A549 (cell line): ENCODE results near the gene SLC35A5.

Experiments used
- CBX2 ChIP-seq: fragments of 200-600 bp; sonication (generic); IDR thresholded peaks from 2 replicates; pipeline ENCODE4 v1.6.1; 2016; ENCODE audit warnings: low read depth, mild to moderate bottlenecking, borderline replicate concordance
- CEBPB ChIP-seq, 2 experiments: fragments of >200 bp in 1 of 2; sonication (Bioruptor Twin) in 1 of 2; formaldehyde crosslinking in 1 of 2; IDR thresholded peaks; 2 replicates each; pipeline ENCODE4 v1.6.1; 2012 to 2016
- POLR2A ChIP-seq: IDR thresholded peaks from 2 replicates; pipeline ENCODE4 v1.6.1; 2012; ENCODE audit warnings: mild to moderate bottlenecking, low read length
- RNF2 ChIP-seq: fragments of 200-600 bp; sonication (generic); IDR thresholded peaks from 2 replicates; pipeline ENCODE4 v1.6.1; 2016; ENCODE audit warnings: low read depth, mild to moderate bottlenecking, antibody characterized with exemption, moderate library complexity, borderline replicate concordance
- TF ChIP-seq, protein P1 (sequence below): fragments of >200 bp; sonication (Bioruptor Twin); formaldehyde crosslinking; IDR thresholded peaks from 3 replicates; pipeline ENCODE4 v1.5.1; 2016
- TF ChIP-seq, protein P2 (sequence below): fragments of 450-650 bp; IDR thresholded peaks from 2 replicates; pipeline ENCODE4 v1.6.1; 2014; ENCODE audit warnings: antibody characterized with exemption

- no peak for TF ChIP-seq CEBPB (IDR thresholded peaks at IDR 0.05)
- TF ChIP-seq, protein P1, sequence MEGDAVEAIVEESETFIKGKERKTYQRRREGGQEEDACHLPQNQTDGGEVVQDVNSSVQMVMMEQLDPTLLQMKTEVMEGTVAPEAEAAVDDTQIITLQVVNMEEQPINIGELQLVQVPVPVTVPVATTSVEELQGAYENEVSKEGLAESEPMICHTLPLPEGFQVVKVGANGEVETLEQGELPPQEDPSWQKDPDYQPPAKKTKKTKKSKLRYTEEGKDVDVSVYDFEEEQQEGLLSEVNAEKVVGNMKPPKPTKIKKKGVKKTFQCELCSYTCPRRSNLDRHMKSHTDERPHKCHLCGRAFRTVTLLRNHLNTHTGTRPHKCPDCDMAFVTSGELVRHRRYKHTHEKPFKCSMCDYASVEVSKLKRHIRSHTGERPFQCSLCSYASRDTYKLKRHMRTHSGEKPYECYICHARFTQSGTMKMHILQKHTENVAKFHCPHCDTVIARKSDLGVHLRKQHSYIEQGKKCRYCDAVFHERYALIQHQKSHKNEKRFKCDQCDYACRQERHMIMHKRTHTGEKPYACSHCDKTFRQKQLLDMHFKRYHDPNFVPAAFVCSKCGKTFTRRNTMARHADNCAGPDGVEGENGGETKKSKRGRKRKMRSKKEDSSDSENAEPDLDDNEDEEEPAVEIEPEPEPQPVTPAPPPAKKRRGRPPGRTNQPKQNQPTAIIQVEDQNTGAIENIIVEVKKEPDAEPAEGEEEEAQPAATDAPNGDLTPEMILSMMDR: no peak
- TF ChIP-seq RNF2: no peak
- TF ChIP-seq, protein P2, sequence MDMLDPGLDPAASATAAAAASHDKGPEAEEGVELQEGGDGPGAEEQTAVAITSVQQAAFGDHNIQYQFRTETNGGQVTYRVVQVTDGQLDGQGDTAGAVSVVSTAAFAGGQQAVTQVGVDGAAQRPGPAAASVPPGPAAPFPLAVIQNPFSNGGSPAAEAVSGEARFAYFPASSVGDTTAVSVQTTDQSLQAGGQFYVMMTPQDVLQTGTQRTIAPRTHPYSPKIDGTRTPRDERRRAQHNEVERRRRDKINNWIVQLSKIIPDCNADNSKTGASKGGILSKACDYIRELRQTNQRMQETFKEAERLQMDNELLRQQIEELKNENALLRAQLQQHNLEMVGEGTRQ: no peak
- no peak for TF ChIP-seq POLR2A
- TF ChIP-seq CBX2: no peak
These were observed 54.3 kb downstream of the SLC35A5 start for GRCh38 chr3:112615989-112616731.
